H1 (cell line): Measurements from ENCODE around the gene TOR1B. TPM values are rescaled to one million over a fixed set of nuclear protein-coding genes. Genes with fewer than 3 reads are reported as not detected.

ENCODE experiments used
- CTCF ChIA-PET: fragments of 300-600 bp; sonication (Branson Sonifier 250); formaldehyde crosslinking; loops from one replicate; lab custom pipeline; 2021; ENCODE audit not compliant: partially characterized antibody; lab: Charles Lee
- POLR2A ChIA-PET: fragments of 300-600 bp; sonication (Branson Sonifier 250); formaldehyde crosslinking; loops from one replicate; lab custom pipeline; 2021; ENCODE audit warnings: inconsistent platforms; ENCODE audit not compliant: partially characterized antibody; lab: Charles Lee
- DNase-seq, 2 experiments: peaks; one replicate each; pipeline versions ENCODE4 v3.0.0 to v3.0.0-alpha.2; 2010 to 2022; ENCODE audit warnings: low spot score in 2 of 2, low read depth in 1 of 2, mixed read lengths in 1 of 2
- FAIRE-seq: peaks from 2 replicates; lab custom pipeline; 2011; peaks lifted over from hg19 to GRCh38; lab: Jason Lieb, UNC
- H2AFZ ChIP-seq: 2 replicates; pipeline ENCODE4 v1.8.1; 2012; ENCODE audit warnings: low read length, inconsistent platforms
- H2AK5ac ChIP-seq: 2 replicates; pipeline ENCODE4 v1.6.1; 2013; ENCODE audit warnings: low read depth, low read length
- H2BK120ac ChIP-seq: replicated peaks from 2 replicates; pipeline ENCODE3; 2013; ENCODE audit warnings: low read depth, low read length, inconsistent platforms
- H2BK12ac ChIP-seq: 2 replicates; pipeline ENCODE4 v1.6.1; 2013; ENCODE audit warnings: low read depth, low read length
- H2BK15ac ChIP-seq: 2 replicates; pipeline ENCODE4 v1.6.1; 2013; ENCODE audit warnings: low read length
- H2BK20ac ChIP-seq: 2 replicates; pipeline ENCODE4 v1.6.1; 2013; ENCODE audit warnings: low read length
- H2BK5ac ChIP-seq: 2 replicates; pipeline ENCODE4 v1.6.1; 2013; ENCODE audit warnings: low read depth, low read length
- H3K14ac ChIP-seq: 2 replicates; pipeline ENCODE4 v1.6.1; 2013; ENCODE audit warnings: inconsistent platforms; ENCODE audit not compliant: insufficient read length
- H3K18ac ChIP-seq: 2 replicates; pipeline ENCODE4 v1.6.1; 2013; ENCODE audit warnings: low read length; ENCODE audit errors: extremely low read depth
- H3K23ac ChIP-seq: 2 replicates; pipeline ENCODE4 v1.6.1; 2013; ENCODE audit warnings: inconsistent platforms; ENCODE audit not compliant: insufficient read length
- H3K23me2 ChIP-seq: 2 replicates; pipeline ENCODE4 v1.6.1; 2013; ENCODE audit warnings: low read depth, low read length
- H3K27ac ChIP-seq: 2 replicates; pipeline ENCODE4 v1.6.1; 2011; ENCODE audit warnings: low read depth, low read length, inconsistent platforms
- H3K27me3 ChIP-seq, 4 experiments: replicated peaks in 1 of 4; 1 replicate in 1 of 4; 2 replicates in 3 of 4; pipeline versions ENCODE4 v1.6.1 to v1.8.1; 2011 to 2013; ENCODE audit warnings: low read length in 3 of 4, mild to moderate bottlenecking in 3 of 4, inconsistent platforms in 2 of 4, mixed read lengths in 2 of 4, moderate library complexity in 1 of 4; ENCODE audit not compliant: control insufficient read depth in 3 of 4, insufficient read depth in 3 of 4; ENCODE audit errors: extremely low read depth in 1 of 4
- H3K36me3 ChIP-seq, 4 experiments: 2 replicates each; pipeline versions ENCODE4 v1.6.1 to v1.8.1; 2011 to 2013; ENCODE audit warnings: mild to moderate bottlenecking in 4 of 4, low read length in 3 of 4, moderate library complexity in 2 of 4, control low read depth in 1 of 4, inconsistent platforms in 1 of 4; ENCODE audit not compliant: insufficient read depth in 4 of 4, control insufficient read depth in 2 of 4
- H3K4ac ChIP-seq: replicated peaks from 2 replicates; pipeline ENCODE3; 2013; ENCODE audit warnings: low read length, low read depth, mixed read lengths, inconsistent platforms; ENCODE audit not compliant: insufficient read length
- H3K4me1 ChIP-seq, 4 experiments: replicated peaks in 1 of 4; 1 replicate in 1 of 4; 2 replicates in 3 of 4; pipeline versions ENCODE4 v1.6.1 to v1.8.1; 2011 to 2013; ENCODE audit warnings: low read length in 3 of 4, inconsistent platforms in 2 of 4, mixed read lengths in 1 of 4; ENCODE audit not compliant: insufficient read depth in 4 of 4, control insufficient read depth in 3 of 4
- H3K4me2 ChIP-seq, 2 experiments: 2 replicates each; pipeline versions ENCODE4 v1.6.1 to v1.8.1; 2011 to 2013; ENCODE audit warnings: low read depth in 2 of 2, low read length in 2 of 2, control low read depth in 1 of 2, inconsistent platforms in 1 of 2, mild to moderate bottlenecking in 1 of 2; ENCODE audit not compliant: insufficient read depth in 1 of 2
- H3K4me3 ChIP-seq, 4 experiments: fragments of 200-600, 300-600 bp in 1 of 4; sonication (generic), shearing (Covaris generic), sonication (Bioruptor Twin) in 1 of 4; 2 replicates each; pipeline versions ENCODE4 v1.5.1 to v1.8.1; 2011 to 2016; ENCODE audit warnings: low read length in 4 of 4, low read depth in 3 of 4, control low read depth in 2 of 4, inconsistent platforms in 2 of 4, mild to moderate bottlenecking in 2 of 4, mixed read lengths in 1 of 4, moderate library complexity in 1 of 4; ENCODE audit not compliant: insufficient read depth in 2 of 4; ENCODE audit errors: extremely low read depth in 1 of 4
- H3K56ac ChIP-seq: replicated peaks from 2 replicates; pipeline ENCODE3; 2013; ENCODE audit warnings: low read depth, mild to moderate bottlenecking, mixed read lengths, low read length, inconsistent platforms; ENCODE audit not compliant: insufficient read length
- H3K79me1 ChIP-seq: 2 replicates; pipeline ENCODE4 v1.6.1; 2013; ENCODE audit warnings: low read depth, low read length, control low read depth
- H3K79me2 ChIP-seq, 2 experiments: 2 replicates each; pipeline versions ENCODE4 v1.6.1 to v1.8.1; 2012 to 2013; ENCODE audit warnings: low read length in 2 of 2, mild to moderate bottlenecking in 2 of 2, inconsistent platforms in 1 of 2; ENCODE audit not compliant: insufficient read depth in 2 of 2, control insufficient read depth in 1 of 2
- H3K9ac ChIP-seq, 4 experiments: replicated peaks in 1 of 4; 1 replicate in 1 of 4; 2 replicates in 3 of 4; pipeline versions ENCODE4 v1.6.1 to v1.8.1; 2011 to 2013; ENCODE audit warnings: low read depth in 3 of 4, low read length in 3 of 4, control low read depth in 2 of 4, mild to moderate bottlenecking in 2 of 4, moderate library complexity in 2 of 4, inconsistent platforms in 1 of 4; ENCODE audit errors: extremely low read depth in 1 of 4
- H3K9me3 ChIP-seq, 2 experiments: 2 replicates each; pipeline versions ENCODE4 v1.6.1 to v1.8.1; 2012 to 2013; ENCODE audit warnings: mild to moderate bottlenecking in 2 of 2, moderate library complexity in 2 of 2, control low read depth in 1 of 2, inconsistent platforms in 1 of 2, low read depth in 1 of 2, low read length in 1 of 2, mixed read lengths in 1 of 2; ENCODE audit not compliant: insufficient read depth in 2 of 2
- H4K20me1 ChIP-seq, 2 experiments: replicated peaks in 1 of 2; 2 replicates each; pipeline versions ENCODE3 to v1.8.1; 2011 to 2013; ENCODE audit warnings: inconsistent platforms in 2 of 2, low read length in 2 of 2, mild to moderate bottlenecking in 1 of 2; ENCODE audit not compliant: insufficient read depth in 2 of 2, control insufficient read depth in 1 of 2
- H4K5ac ChIP-seq: 2 replicates; pipeline ENCODE4 v1.6.1; 2013; ENCODE audit warnings: low read length, low read depth, mixed read lengths, inconsistent platforms; ENCODE audit not compliant: insufficient read length
- H4K8ac ChIP-seq: 2 replicates; pipeline ENCODE4 v1.8.0; 2013; ENCODE audit warnings: mild to moderate bottlenecking, moderate library complexity, low read length, inconsistent platforms; ENCODE audit not compliant: insufficient read depth; ENCODE audit errors: extremely low read depth
- H4K91ac ChIP-seq: replicated peaks from 2 replicates; pipeline ENCODE3; 2013; ENCODE audit warnings: low read length, mixed read lengths, inconsistent platforms; ENCODE audit not compliant: insufficient read length
- BCL11A ChIP-seq, 2 experiments: IDR thresholded peaks; one replicate each; pipeline ENCODE4 v1.6.1; 2011; ENCODE audit warnings: low read depth in 2 of 2, low read length in 2 of 2, mild to moderate bottlenecking in 2 of 2
- CBX5 ChIP-seq: fragments of 300-800, 300-1000 bp; sonication (generic); IDR thresholded peaks from 2 replicates; pipeline ENCODE4 v1.7.1; 2016; ENCODE audit warnings: antibody characterized with exemption, low read length, low read depth
- CEBPB ChIP-seq: IDR thresholded peaks from 2 replicates; pipeline ENCODE4 v1.6.1; 2012; ENCODE audit warnings: low read depth, low read length
- CHD2 ChIP-seq: IDR thresholded peaks from 2 replicates; pipeline ENCODE4 v1.6.1; 2012; ENCODE audit warnings: low read length, improper control_type of control experiment
- KDM5A ChIP-seq: fragments of 200-600 bp; IDR thresholded peaks from 2 replicates; pipeline ENCODE4 v1.7.1; 2012; ENCODE audit warnings: mild to moderate bottlenecking, low read length, inconsistent platforms, mixed read lengths
- NRF1 ChIP-seq: IDR thresholded peaks from 2 replicates; pipeline ENCODE4 v1.6.1; 2011; ENCODE audit warnings: mild to moderate bottlenecking, low read depth, low read length, improper control_type of control experiment
- POU5F1 ChIP-seq: IDR thresholded peaks from 2 replicates; pipeline ENCODE4 v1.6.1; 2011; ENCODE audit warnings: low read depth, mild to moderate bottlenecking, low read length, moderate library complexity
- RNF2 ChIP-seq: fragments of 200-900, 300-1000 bp; sonication (generic); IDR thresholded peaks from 2 replicates; pipeline ENCODE4 v1.7.1; 2016; ENCODE audit warnings: borderline replicate concordance, low read depth, mild to moderate bottlenecking, antibody characterized with exemption, low read length; ENCODE audit not compliant: poor library complexity, severe bottlenecking; ENCODE audit errors: missing control alignments
- RXRA ChIP-seq: IDR thresholded peaks from 2 replicates; pipeline ENCODE4 v1.6.1; 2011; ENCODE audit warnings: low read depth, mild to moderate bottlenecking, low read length, moderate library complexity; ENCODE audit not compliant: insufficient read depth
- SIX5 ChIP-seq: IDR thresholded peaks from 2 replicates; pipeline ENCODE4 v1.6.1; 2011; ENCODE audit warnings: mild to moderate bottlenecking, low read depth, low read length
- SP1 ChIP-seq: IDR thresholded peaks from 2 replicates; pipeline ENCODE4 v1.6.1; 2011; ENCODE audit warnings: low read depth, low read length
- WGBS, 2 experiments: shearing (Covaris generic) in 1 of 2; methylation state at CpG; one replicate each; pipeline versions ENCODE4 v1.1.6 to v1.1.7; 2013 to 2015; ENCODE audit warnings: low lambda C conversion rate in 2 of 2, mixed read lengths in 2 of 2, inconsistent platforms in 1 of 2, low coverage in 1 of 2, missing lambda C conversion rate in 1 of 2; ENCODE audit not compliant: insufficient replicate concordance in 2 of 2, insufficient coverage in 1 of 2, insufficient read length in 1 of 2; ENCODE audit errors: extremely low coverage in 1 of 2, missing lambda C conversion rate in 1 of 2; 5-methylcytosine and 5-hydroxymethylcytosine counted together
- polyA plus RNA-seq, 7 experiments: library from polyadenylated mRNA; depleted of rRNA in 3 of 7; stranded (reverse) in 5 of 7; unstranded in 2 of 7; fragments of >200 nt in 5 of 7; fragments of 200-250 nt in 2 of 7; gene quantifications; 1 replicate in 5 of 7; 2 replicates in 1 of 7; 4 replicates in 1 of 7; pipeline versions ENCODE4 v1.2.1 to v1.2.3, GENCODE V29; 2011 to 2013; ENCODE audit warnings: missing spikeins in 2 of 7, mixed read lengths in 2 of 7
- total RNA-seq: library from RNA; stranded (reverse); fragmentation: NEBNext Ultra II Directional; extraction: Animal tissue kit (Norgen Biotek cat#: 25700); gene quantifications from 2 replicates; pipeline ENCODE4 v1.2.1, GENCODE V29; 2021

Gene TOR1B
- total and polyA plus RNA-seq, 2 of the 8 experiments (the other 6 are each of a cell fraction or from before 2014, with no cell fraction given), result 11.4 to 17.4 TPM

DNA sequence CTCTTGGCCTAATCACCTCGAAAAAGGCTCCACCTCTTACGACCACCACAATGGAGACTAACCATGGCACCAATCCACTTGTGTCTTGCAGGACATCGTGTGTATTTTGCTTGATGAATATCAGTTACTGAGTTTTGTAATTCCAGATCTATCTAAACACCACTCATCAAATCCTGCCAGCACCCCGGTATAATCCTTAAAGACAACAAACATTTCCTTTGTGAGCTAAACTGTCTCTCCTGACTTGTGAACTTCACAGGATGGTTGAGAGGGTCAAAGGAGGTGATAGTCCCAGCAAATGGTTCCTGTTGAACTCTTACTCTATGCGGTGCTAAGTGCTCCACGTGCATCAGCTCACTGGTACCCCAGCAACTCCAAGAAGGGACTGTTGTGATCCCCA lies 4.0 kb upstream of the TOR1B start:
- POLR2A ChIA-PET, result interaction anchor here (0.7 kb wide), 1 partner anchor 70 kb away, joined by 3 read pairs; no protein-coding TSS in a partner anchor
- Histone ChIP-seq H3K79me1 (peaks cover 2% of the 10 kb centered on the region; the same call in 1 of the 2 replicates), H3K79me2 (peaks cover 0 to 1% of the 10 kb centered on the region in 2 experiments; a peak in 2 of 4 replicates), H3K56ac (no peak overlapping the region), H3K27me3 (peaks cover 0 to 4% (median 0%) of the 10 kb centered on the region in 4 experiments; a peak in 1 of 7 replicates), H2BK120ac (no peak overlapping the region), H2BK15ac (no peak overlapping the region), H3K9me3 (no peaks in the 10 kb centered on the region), H4K20me1 (peaks cover 0 to 4% of the 10 kb centered on the region in 2 experiments), H3K9ac (no peak overlapping the region), H2AFZ (no peak overlapping the region), H3K27ac (no peak overlapping the region), H3K36me3 (no peaks in the 10 kb centered on the region), H3K14ac (no peak overlapping the region), H3K4me1 (peaks cover 0 to 4% (median 2%) of the 10 kb centered on the region in 4 experiments; a peak in 5 of 7 replicates), H2BK20ac (no peak overlapping the region), H3K4ac (no peak overlapping the region), H2BK12ac (no peak overlapping the region), H3K18ac (no peak overlapping the region), H3K23ac (no peak overlapping the region), H3K4me2 (no peak overlapping the region), H4K8ac (no peak overlapping the region), H2BK5ac (no peak overlapping the region), H3K23me2 (peaks cover 5% of the 10 kb centered on the region; the same call in 1 of the 2 replicates), H4K5ac (no peak overlapping the region), H4K91ac (no peak overlapping the region), H3K4me3 (no peak overlapping the region), H2AK5ac (no peak overlapping the region)
- no peak for FAIRE-seq
- TF ChIP-seq POU5F1, result no peak
- no peak for TF ChIP-seq RNF2
- TF ChIP-seq CEBPB, result no peak
- TF ChIP-seq NRF1, result no peak
- TF ChIP-seq KDM5A, result no peak
- TF ChIP-seq SIX5, result no peak
- TF ChIP-seq RXRA, result no peak
- no peak for TF ChIP-seq BCL11A (IDR thresholded peaks at IDR 0.05; ENCODE audit: low read depth in 2 of 2, low read length in 2 of 2)
- TF ChIP-seq CBX5, result no peak
- no peak for TF ChIP-seq CHD2
- no peak for TF ChIP-seq SP1
- WGBS, 2 experiments, result 94% methylated on average over 6 of the region's 6 CpGs; no CpG with 5 or more reads in 1 of the 2 experiments
- CTCF ChIA-PET, result interaction anchor here (0.7 to 1.6 kb wide), 2 partner anchors 8 to 15 kb away, joined by 3 to 5 read pairs; no protein-coding TSS in a partner anchor
- no peak for DNase-seq
